ENCODE data around the gene DEGS1. TPM values are rescaled to one million over a fixed set of nuclear protein-coding genes. Genes with fewer than 3 reads are reported as not detected.
"Not testable (repeated sequence)": the region's sequence is repeated elsewhere in the genome, so short reads cannot be mapped to it uniquely, and the experiment has no call there.

Gene DEGS1
- total and polyA plus RNA-seq, 5 experiments from 2014 or later = 35.0 to 77.9 (median 49.0) TPM

DNA sequence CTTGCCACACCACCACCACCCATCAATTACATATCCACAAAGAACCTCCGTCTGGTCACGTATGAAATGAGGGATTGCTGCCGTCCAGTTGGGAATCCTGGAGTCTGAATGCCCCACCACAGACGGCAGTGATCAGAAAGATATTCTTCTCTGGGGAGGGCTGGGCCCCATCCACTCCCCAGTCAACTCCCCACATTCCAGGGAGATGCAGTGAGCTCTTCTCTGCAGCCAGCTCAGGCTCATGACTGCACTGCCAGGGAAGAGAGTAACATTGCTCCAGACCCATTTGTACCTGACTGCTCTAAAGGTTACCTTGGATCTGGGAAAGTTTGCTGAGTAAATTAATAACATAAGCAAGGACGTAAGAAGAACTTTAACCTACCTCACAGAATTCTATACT, 18.3 kb downstream of the DEGS1 start:
- Mint-ChIP-seq H3K27me3 (no peaks in the 10 kb centered on the region), H3K9me3 (no peaks in the 10 kb centered on the region), H3K27ac (no peak overlapping the region), H3K36me3 (no peaks in the 10 kb centered on the region), H3K4me3 (no peak overlapping the region), H3K4me1 (peaks cover 4 to 30% (median 9%) of the 10 kb centered on the region in 4 donors)
- POLR2A ChIA-PET = interaction anchor here (0.6 kb wide), 1 partner anchor 9 kb away, joined by 3 read pairs; no protein-coding TSS in a partner anchor
- no peak for ATAC-seq
- no peak for DNase-seq

DNA sequence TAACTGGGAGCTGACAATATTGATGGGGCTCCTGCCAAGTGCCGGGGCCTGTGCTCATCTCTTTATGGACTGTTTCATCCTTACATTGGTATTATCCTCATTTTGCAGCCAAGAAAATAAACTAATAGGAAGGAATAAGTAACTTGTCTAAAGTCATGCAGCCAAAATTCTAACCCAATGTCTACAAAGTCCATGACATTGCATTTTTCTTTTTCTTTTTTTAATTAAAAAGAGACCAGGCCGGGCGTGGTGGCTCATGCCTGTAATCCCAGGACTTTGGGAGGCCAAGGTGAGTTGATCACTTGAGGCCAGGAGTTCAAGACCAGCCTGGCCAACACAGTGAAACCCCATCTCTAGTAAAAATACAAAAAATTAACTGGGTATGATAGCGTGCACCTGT, 18.8 kb downstream of the DEGS1 start:
- H3K4me3 Mint-ChIP-seq = no peak overlapping the region
- H3K27ac Mint-ChIP-seq = no peak overlapping the region
- ATAC-seq = no peak
- DNase-seq = no peak
- no peaks in the 10 kb centered on the region for H3K9me3 Mint-ChIP-seq
- H3K4me1 Mint-ChIP-seq = peaks cover 4 to 32% (median 9%) of the 10 kb centered on the region in 4 donors
- POLR2A ChIA-PET = no interaction called here
- H3K36me3 Mint-ChIP-seq = no peaks in the 10 kb centered on the region
- no peaks in the 10 kb centered on the region for H3K27me3 Mint-ChIP-seq

DNA sequence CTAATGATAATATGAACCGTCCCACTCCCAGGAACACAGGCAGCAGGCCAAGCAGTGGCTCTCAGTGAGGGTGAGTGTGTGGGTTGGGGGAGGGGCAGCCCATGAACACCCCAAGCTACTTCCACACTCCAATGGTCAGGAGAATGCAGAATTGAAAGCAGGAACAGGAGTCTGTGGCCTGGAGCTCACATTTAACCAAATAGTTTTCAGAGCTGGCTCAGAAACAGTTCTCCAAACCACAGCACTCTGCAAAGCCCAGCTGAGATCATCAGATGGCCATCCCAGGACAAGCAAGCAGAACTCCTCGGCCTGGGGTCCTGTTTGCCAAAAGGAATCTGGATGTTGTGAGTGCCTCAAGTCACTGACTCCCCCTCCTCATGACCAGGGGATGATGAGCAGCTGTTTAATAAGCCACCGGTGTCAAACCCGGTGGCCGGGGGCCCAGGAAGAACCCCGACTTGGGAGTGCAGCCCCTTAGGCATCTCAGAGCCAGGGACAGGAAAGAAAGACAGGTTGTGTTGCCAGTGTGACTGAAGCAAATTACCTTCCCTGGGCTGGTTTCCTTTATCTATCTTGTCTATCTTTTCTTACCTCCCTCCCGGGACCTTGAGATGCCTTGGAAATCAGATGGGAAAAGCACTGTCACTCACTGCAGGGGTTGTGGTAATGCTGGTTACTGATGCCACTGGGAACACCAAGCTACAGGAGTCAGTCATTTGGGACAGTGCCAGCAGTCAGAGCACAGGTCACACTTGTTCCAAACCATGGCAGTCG, 20.4 kb downstream of the DEGS1 start:
- DNase-seq (peak in 1 of 10 donors; percentile 13), ATAC-seq (peak in 1 of 2 donors; percentile 25)
- H3K27ac Mint-ChIP-seq = peak overlapping the region in 1 of 10 donors; percentile 72
- no peaks in the 10 kb centered on the region for H3K9me3 Mint-ChIP-seq
- POLR2A ChIA-PET = no interaction called here
- peak overlapping the region in 1 of 10 donors; percentile 62 for H3K4me3 Mint-ChIP-seq
- no peaks in the 10 kb centered on the region for H3K27me3 Mint-ChIP-seq
- H3K4me1 Mint-ChIP-seq = peaks cover 4 to 32% (median 9%) of the 10 kb centered on the region in 4 donors
- H3K36me3 Mint-ChIP-seq = no peaks in the 10 kb centered on the region

DNA sequence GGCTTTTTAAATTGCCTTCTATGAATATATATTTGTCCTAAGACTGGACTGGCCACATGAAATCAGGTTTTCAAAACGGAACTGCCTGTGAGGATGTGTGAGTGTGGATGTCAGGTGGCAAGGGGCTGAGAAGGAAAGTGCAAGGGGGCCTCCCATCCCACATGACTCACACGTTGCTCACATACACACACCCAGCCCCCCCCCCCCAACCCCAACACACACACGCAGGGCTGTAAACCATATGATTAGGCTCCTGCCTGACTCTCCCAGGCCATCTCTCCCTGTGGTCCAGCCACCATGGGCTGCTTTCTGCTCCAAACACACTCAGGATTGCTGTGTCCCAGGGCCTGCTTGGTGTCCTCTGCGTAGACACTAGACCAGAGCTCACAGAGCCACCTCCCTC, 22.4 kb downstream of the DEGS1 start:
- ATAC-seq = peak; percentile 44 to 48
- no peaks in the 10 kb centered on the region for H3K9me3 Mint-ChIP-seq
- H3K36me3 Mint-ChIP-seq = no peaks in the 10 kb centered on the region
- H3K4me3 Mint-ChIP-seq = peak overlapping the region in 9 of 10 donors; percentile 21 to 77 (median 58)
- H3K27me3 Mint-ChIP-seq = no peaks in the 10 kb centered on the region
- DNase-seq = no peak
- POLR2A ChIA-PET = no interaction called here
- peak overlapping the region in 6 of 10 donors; percentile 18 to 86 (median 59) for H3K27ac Mint-ChIP-seq
- H3K4me1 Mint-ChIP-seq = peaks cover 4 to 32% (median 9%) of the 10 kb centered on the region in 4 donors

DNA sequence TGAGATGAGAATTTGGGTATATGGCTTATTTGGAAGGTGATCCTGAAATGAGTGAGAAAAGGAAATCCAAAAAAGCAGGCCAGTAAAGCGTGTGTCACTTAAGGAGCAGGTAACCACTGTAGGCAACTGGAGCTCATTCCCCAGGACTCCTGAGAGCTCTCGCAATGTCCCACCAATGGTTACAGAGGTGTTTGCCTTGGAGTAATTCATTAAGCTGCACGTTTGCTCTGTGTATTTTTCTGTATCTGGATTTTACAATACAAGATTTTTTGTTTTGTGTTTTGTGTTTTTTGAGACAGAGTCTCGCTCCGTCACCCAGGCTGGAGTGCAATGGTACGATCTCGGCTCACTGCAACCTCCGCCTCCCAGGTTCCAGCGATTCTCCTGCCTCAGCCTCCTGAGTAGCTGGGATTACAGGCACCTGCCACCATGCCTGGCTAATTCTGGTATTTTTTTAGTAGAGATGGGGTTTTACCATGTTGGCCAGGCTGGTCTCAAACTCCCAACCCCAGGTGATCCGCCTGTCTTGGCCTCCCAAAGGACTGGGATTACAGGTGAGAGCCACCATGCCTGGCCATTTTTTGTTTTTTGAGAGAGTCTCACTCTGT, 23.0 kb downstream of the DEGS1 start:
- DNase-seq, H3K9me3 Mint-ChIP-seq, ATAC-seq, H3K36me3 Mint-ChIP-seq, H3K27me3 Mint-ChIP-seq, POLR2A ChIA-PET: not testable (repeated sequence)
- peak overlapping the region in 5 of 10 donors; percentile 21 to 77 (median 73) for H3K4me3 Mint-ChIP-seq
- peaks cover 4 to 32% (median 9%) of the 10 kb centered on the region in 4 donors for H3K4me1 Mint-ChIP-seq
- peak overlapping the region in 7 of 10 donors; percentile 18 to 86 (median 61) for H3K27ac Mint-ChIP-seq

DNA sequence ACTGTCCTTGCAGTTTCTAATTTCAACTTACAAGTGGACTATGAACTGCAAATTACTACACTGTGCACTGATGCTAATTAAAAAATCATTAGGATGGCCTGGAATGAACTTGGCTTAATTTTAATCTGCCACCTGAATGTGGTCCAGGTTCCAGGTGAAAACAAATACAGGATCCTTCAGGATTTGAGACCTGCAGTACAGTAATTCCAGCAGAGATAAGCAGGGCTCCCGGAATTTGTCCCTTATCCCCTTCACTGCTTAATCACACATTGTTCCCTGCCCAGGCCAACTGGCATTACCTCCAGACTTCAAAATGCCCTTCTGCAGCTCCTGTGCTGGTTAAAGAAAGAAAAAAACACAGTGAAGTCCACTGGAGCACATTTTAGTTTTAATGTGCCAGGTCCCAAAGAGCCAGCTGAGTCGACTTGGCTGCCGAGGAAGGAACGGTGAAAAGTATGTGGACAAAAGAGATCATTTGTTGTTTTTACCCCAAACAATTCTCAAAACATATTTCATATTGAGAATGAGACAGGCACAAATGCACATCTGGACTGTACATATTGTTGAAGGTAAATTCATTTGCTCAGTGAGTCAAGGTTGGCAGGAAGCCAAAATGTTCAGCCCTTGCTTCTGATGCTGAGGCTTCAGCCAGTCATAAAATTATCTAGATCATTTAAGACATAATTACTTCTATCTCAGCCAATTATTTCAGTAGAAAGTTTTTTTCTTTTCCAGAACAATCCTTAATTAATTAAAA, 28.3 kb downstream of the DEGS1 start:
- ATAC-seq (no peak), DNase-seq (no peak)
- POLR2A ChIA-PET = interaction anchor here (0.7 kb wide), 1 partner anchor 10 kb away, joined by 3 read pairs; no protein-coding TSS in a partner anchor
- Mint-ChIP-seq H3K9me3 (no peaks in the 10 kb centered on the region), H3K27me3 (no peaks in the 10 kb centered on the region), H3K4me1 (peaks cover 0 to 5% (median 0%) of the 10 kb centered on the region in 4 donors), H3K36me3 (no peaks in the 10 kb centered on the region), H3K4me3 (no peak overlapping the region), H3K27ac (no peak overlapping the region)

DNA sequence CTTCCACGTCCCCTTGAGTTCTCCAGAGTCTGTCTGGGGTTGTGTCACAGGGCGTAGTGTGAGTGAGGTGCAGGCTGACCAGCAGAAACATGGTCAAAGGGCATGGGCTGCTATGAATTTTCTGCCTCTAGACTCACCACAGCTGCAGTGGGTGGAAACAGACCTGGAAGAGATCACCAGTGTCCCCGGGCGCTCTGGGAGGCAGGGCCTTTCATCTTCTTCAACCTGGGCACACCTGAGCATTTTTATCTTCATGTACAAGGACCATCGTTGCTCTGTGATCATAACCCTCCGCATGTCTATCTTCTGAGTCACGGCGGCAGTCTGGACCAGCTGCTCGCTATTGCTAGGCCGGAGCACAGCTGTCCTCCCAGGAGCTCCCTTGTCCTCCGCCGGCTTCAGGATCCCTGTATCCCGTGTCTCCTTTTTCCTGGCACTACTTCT, 29.6 kb downstream of the DEGS1 start:
- peak overlapping the region in 2 of 10 donors; percentile 4 to 69 for H3K27ac Mint-ChIP-seq
- H3K27me3 Mint-ChIP-seq = no peaks in the 10 kb centered on the region
- H3K4me3 Mint-ChIP-seq = no peak overlapping the region
- no peaks in the 10 kb centered on the region for H3K9me3 Mint-ChIP-seq
- H3K4me1 Mint-ChIP-seq = peaks cover 0 to 3% (median 0%) of the 10 kb centered on the region in 4 donors
- ATAC-seq (no peak), DNase-seq (no peak)
- POLR2A ChIA-PET = interaction anchor here (0.5 kb wide), 1 partner anchor 42 kb away, joined by 7 read pairs; no protein-coding TSS in a partner anchor
- H3K36me3 Mint-ChIP-seq = no peaks in the 10 kb centered on the region

DNA sequence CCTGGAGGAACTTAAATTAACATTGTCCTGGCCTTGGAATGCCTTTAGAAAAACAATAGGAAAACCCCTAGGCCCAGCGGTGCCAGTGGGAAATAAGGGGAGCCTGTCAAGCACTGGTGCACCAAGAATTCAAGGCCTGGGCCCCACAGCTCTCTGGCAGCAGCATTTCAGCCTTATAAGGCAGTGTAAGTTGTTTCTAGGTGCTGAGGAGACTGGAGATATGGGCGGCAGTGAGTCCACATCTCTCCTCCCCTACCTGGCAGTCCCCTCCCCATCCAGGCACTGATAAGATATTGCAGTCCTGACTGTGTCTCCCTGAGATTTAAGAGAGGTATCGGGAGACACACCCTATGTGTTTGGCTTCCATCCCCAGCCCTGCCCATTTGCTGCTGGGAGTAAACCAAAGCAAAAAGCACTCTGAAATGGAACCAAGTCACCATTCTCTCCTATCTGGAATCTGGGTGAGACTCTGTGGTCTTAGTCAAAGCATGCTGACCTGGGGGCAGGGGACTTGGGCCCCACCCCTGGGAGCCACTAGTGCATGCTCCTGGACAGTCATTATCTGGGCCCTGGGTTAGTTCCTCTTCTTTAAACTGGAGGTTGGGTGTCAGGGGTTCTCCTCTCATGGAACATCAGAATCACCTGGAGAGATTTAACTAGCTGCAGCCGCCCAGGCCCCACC, 30.5 kb downstream of the DEGS1 start:
- no peak overlapping the region for H3K27ac Mint-ChIP-seq
- H3K4me3 Mint-ChIP-seq = no peak overlapping the region
- no peaks in the 10 kb centered on the region for H3K36me3 Mint-ChIP-seq
- no peaks in the 10 kb centered on the region for H3K27me3 Mint-ChIP-seq
- no peaks in the 10 kb centered on the region for H3K9me3 Mint-ChIP-seq
- no peak for ATAC-seq
- POLR2A ChIA-PET = interaction anchor here (1.1 kb wide), 1 partner anchor 30 kb away, joined by 3 read pairs; the partner anchor contains the start of gene DEGS1
- no peak for DNase-seq
- H3K4me1 Mint-ChIP-seq = peaks cover 0 to 5% (median 0%) of the 10 kb centered on the region in 4 donors

DNA sequence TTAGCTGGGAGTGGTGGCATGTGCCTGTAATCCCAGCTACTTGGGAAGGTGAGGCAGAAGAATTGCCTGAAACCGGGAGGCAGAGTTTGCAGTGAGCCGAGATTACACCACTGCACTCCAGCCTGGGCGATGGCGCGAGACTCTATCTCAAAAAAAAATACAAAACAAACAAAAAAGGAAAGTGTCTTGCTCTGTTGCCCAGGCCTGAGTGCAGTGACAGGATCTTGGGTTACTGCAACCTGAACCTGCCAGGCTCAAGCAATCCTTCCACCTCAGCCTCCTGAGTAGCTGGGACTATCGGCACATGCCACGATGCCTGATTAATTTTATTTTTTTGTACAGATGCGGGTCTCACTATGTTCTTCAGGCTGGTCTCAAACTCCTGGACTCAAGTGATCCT, 33.3 kb downstream of the DEGS1 start:
- Mint-ChIP-seq H3K4me3 (no peak overlapping the region), H3K9me3 (no peaks in the 10 kb centered on the region), H3K27ac (no peak overlapping the region), H3K36me3 (no peaks in the 10 kb centered on the region), H3K4me1 (peaks cover 0 to 5% (median 0%) of the 10 kb centered on the region in 4 donors), H3K27me3 (no peaks in the 10 kb centered on the region)
- no peak for DNase-seq
- ATAC-seq = no peak
- POLR2A ChIA-PET = no interaction called here

DNA sequence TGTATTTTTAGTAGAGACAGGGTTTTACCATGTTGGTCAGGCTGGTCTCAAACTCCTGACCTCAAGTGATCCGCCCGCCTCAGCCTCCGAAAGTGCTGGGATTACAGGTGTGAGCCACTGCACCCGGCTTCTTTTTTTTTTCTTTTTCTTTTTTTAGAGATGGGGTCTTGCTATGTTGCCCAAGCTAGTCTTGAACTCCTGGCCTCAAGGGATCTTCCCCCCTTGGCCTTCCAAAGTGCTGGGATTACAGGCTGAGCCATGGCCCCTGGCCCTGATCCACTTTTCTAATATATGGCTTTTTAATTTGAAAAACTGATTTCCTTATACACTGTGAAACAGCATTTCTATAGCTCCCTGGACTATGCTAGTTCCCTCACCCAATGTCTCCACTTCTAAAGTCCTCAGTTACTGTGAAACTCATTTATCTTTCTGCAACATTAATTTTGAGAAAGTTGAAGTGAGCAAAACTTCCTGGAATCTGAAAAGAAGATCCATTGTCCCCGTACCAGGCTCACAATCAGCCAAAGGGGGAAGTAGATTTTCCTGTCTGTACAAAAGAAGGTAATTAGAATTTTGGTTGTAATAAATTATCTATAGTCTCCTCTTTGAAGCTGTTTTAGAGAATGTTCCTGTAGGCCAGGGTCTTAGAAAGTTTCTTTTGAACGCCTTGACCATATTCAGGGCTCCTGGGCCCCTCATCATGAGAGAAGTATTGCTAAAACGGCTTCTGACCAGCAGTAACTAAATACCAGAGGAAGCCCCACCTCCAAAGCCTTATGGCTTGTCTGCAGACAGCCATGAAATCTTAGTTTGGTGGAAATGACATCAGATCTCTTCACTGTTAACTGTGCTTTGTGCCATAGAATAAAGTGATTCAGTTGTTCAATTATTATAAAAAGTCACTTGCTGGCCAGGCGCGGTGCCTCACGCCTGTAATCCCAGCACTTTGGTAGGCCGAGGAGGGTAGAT, 34.9 kb downstream of the DEGS1 start:
- POLR2A ChIA-PET = no interaction called here

DNA sequence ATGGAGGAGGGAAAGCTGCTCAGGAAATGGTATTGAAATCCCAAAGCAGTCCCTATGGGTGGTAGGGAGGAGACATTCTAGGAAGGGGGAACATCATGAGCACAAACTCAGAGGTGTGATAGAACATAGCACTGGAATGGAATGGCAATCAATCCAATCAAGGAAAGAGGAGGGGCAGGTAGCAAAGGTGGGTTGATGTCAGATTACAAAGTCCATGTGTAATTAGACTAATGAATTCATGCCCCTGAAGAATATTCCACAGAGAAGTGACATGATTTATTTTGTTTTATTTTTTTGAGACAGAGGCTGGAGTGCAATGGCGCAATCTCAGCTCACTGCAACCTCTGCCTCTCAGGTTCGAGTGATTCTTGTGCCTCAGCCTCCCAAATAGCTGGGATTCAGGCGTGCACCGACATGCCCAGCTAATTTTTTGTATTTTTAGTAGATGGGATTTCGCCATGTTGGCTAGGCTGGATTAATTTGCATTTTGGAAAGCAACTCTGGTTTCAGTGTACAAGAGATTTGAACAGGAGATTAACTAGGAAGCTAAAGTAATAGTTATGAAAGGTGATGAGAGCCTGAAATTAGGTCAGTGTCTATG, 36.1 kb downstream of the DEGS1 start:
- no peak for ATAC-seq
- Mint-ChIP-seq H3K27ac (peak overlapping the region in 1 of 10 donors; percentile 2), H3K4me3 (no peak overlapping the region), H3K36me3 (no peaks in the 10 kb centered on the region), H3K27me3 (no peaks in the 10 kb centered on the region), H3K4me1 (peaks cover 0 to 2% (median 0%) of the 10 kb centered on the region in 4 donors), H3K9me3 (no peaks in the 10 kb centered on the region)
- POLR2A ChIA-PET = no interaction called here
- no peak for DNase-seq

More for the DNA sequence above, 34.9 kb downstream of the DEGS1 start:
- no peaks in the 10 kb centered on the region for H3K9me3 Mint-ChIP-seq
- no peak overlapping the region for H3K4me3 Mint-ChIP-seq
- DNase-seq (no peak), ATAC-seq (no peak)
- no peaks in the 10 kb centered on the region for H3K36me3 Mint-ChIP-seq
- H3K27ac Mint-ChIP-seq = no peak overlapping the region
- H3K4me1 Mint-ChIP-seq = peaks cover 0 to 5% (median 0%) of the 10 kb centered on the region in 4 donors
- no peaks in the 10 kb centered on the region for H3K27me3 Mint-ChIP-seq

Measured in naive thymus-derived CD8-positive, alpha-beta T cell (primary cell).